Stimulated activated CD8-positive, alpha-beta memory T cell treated with anti-CD3 and anti-CD28 coated beads, Interleukin-4, amount 100 ng/mL, for 1 hour (primary cell): ENCODE measurements around the gene DDN.

Experiments used
- DNase-seq, 2 donors: peaks; one replicate each; pipeline ENCODE4 v3.0.0-alpha.2; 2020; ENCODE audit warnings: low read depth in 2 of 2, low spot score in 1 of 2

The DDN gene

DNA sequence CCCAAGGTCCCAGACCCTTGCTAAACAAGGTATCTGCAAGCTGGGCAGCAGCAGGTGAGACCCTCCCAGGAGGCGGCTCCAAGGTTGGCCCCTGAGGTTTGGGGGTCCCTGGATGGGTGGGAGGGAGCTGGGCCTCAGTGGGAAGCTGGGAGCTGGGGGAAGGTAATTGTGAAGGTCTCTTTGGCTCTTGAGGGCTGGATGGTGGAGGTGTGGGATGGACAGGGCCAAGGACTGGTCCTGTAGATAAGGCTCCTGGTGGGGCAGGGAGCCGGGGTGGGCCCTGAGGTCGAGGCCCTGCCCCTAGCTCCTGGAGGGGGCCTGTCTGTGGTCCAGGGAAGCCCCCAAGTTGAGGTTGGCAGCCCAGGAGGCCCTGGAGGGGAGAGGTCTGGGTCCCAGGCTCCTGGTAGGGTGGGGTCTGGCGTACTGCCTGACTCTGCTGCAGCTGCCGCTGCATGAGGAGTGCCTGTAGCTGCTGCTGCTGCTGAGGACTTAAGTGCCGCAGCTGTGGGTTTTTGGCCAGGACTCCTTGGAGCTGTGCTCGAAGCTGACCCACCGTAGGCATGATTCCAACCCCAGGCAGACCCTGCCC lies 32.5 kb upstream of the DDN start:
- DNase-seq, result no peak

DNA sequence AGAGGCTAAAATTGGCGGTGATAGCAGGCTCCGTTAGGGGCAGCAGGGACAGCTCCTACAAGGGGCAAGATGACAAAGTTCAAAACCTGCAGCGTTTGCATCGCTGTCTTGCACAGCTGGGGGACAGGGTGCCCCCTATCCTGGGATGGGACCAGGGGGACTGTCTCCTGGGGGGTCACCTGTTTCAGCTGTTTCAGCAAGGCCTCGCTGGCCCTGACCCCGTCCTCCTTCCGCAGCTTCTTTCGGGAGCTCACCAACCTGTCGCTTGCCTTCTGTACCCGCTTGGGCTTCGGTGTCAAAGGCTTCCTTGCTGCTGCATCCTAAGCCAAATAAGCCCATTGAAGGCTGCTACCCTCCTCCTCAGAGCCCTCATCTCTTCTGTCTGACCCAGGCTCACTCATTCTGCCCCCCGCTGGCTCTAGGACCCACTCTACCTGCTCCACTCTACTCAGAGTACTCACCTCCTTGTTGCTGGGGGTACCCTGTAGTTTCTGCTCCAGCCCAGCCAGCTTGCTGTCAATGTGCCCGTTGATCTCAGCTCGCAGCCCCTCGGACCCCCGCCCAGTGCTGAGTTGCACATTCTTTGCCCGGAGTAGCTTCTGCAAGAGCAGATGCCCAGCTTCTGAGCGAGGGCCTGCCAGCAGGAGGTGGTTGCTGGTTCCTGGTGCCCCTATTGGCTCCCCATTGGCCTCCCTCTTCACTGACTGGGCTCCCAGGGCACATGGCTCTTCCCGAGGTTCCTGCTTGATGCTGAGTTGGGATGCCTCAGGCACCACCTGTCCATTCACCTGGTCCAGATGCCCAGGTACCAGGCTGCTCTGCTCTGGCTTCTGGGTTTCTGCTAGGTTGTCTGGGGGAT lies 31.8 kb upstream of the DDN start:
- DNase-seq, result no peak

DNA sequence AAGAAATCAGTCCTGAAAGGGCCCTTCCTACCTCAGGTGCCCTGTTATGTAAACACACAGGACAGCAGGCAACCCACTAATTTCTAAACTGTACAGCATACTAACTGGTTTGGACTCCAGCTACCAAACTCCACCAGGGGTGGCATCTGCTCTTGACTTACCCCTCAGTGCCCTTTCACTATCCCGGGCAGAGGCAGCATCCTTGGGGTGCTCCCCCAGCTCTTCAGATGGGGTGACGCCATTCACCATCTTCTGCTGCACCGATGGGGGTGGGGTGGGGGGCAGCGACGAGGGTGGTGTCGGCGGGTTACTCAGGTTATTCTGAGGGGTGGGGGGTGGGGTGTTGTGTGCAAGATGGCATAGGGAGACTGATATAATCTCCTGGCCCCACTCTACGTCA lies 30.9 kb upstream of the DDN start:
- DNase-seq, result no peak

DNA sequence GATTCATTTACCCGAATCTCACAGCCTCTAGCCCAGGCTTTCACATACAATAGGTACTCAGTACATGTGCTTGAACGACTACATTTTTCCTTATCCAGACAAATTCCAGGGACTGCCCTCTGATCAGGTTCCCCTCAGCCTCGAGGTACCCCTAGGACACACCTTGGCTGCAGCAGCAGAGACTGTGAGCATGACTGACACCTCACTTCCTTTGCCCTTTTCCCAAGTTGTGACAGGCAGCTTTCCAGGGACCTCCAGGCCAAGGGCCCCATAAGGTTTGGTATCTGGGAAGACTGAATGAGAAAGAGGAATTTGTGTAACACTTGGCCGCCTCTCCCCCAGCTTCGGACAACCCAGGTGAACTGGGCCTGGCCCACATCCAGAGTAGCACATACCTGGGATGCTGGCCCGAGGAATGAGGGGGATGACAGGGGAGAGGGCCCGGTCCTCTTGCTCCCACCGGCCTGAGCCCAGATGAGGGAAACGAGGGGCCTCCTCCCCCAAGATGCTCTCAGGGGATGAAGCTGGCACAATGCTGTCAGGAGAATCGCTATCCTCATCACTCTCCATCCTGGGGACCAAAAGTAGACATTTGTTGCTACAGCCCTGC lies 29.6 kb upstream of the DDN start:
- DNase-seq, result no peak

DNA sequence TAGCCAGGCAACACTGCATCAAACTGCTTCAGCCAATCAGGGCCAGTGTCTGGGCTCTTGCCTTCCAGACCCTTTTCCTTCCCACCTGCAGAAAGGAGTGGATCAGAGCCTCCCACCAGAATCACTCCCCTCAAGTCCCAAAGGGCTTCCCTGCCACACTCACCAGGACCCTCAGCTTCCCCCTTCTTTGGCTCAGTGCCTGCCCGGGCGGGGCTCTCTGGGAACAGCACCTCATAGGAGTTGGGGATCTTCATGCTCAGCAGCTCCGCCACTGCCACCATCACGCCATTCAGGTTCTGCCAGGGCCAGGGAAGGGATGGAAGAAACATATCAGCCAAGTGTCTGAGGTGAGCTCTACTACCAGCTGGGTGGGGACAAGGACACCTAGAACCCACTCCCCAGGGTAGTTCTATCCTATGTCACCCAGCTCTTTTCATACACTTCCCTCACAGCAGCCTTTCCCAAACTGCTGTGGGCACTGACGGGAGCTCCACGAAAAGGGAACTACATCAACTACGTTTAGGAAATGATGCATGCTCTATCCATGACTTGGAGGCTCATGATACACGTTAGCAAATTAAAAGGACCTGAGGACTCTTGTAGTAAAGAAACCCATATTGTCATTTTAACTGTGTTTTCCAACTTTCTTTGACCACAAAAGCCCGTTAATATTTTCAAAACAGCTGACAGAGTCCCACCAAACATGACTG lies 28.8 kb upstream of the DDN start:
- no peak for DNase-seq

DNA sequence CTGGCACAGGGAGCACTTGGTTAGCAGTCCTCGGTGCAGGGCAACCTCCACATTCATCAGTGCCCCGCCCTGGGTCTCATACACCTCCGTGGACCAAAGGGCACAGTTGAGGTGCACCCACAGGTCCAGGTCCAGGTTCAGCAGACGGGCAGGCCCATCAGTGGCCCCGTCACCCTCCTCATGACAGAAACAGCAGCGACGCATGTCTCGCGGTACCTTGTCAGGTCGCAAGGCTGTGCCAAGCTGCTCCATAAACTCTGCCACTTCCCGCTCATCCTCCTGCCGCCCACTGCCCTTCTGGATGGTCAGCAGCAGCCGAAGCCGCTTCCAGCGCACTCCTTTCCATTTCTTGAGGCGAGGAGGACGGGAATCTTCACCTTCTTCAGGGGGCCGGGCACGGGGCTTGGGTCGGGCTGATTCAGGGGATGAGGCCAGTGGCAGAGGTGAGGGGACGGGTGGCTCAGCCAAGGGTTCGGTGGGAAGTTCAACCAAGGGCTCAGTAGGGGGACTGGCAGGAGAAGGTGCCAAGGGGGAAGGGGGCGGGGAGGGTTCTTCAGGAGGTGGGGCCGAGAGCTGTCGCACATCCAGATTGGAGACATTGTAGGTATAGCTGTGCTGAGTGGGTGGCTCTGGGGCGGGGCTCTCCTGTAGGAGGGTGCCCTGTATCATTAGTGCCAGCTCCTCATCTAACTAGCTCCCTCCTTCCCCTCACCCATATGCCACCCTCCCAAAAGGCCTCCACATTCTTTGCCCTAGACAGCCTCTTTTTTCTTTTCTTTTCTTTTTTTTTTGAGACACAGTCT lies 27.7 kb upstream of the DDN start:
- no peak for DNase-seq

DNA sequence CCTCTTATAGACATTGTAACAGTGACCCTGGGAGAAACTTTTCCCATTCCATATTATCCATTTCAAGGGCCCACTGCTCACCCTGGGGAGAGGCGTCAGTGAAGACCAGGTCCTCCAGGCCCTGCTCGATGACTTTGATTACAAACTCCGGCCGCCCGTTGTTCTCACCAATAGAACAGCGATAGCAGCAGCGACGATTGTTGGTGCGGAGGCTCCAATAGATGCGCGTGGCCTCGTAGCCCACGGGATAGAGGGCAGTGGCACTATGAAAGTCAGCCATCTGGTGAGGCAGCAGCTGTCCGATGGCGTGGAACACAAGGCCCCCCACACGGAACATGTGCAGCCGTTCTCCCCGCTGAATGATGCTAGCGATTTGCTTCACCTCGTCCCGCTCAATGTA lies 26.9 kb upstream of the DDN start:
- no peak for DNase-seq

DNA sequence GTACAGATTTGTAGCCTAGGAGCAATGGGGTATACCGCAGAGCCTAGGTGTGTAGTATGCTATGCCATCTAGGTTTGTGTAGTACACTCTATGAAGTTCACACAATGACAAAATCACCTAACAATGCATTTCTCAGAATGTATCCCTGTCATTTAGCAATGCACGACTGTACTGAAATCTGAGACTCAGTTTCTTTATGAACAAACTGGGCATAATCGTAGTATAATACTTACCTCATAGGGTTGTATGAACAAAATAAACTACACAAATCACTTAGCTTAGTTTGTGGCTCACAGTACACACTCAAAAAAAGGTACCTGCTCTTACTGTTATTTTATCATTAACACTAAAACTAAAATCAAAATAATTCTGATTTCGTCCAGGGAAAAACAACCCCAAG lies 26.3 kb upstream of the DDN start:
- DNase-seq, result no peak

DNA sequence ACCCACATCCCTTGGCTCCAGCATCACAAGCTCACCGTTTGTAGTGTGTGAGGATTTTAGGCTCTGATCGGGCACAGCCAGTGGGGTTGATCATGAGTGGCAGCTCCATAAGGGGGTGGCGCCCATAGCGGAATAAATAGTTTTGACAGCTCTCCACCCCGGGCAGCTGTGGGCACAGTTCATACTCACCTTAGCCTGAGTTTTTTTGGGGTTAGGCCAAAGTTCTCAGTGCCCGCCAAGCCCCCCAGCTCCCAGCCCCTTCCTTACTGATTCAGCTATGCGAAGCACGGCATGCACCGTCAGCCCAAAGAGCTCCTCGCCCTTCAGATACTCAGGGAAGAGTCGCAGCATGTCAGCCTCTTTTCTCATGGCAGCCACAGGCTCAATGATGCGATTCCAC lies 25.4 kb upstream of the DDN start:
- no peak for DNase-seq

DNA sequence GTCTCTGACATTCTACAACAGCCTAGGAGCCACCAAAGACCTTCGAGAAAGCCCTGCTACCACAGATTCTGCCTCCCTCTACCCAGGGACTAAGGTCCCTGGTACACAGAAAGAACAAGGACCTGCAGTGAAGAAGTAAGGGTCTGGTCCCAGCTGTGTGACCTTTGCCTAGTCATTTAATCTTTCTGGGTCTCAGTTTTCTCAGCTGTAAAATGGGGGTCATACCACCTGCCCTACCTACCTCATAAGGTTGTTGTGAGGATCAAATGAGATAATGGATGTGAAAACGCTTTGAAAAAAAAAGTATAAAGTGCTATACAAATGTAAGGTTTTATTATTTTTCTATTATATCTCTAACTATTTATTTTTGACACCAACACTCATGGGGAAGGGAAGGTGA lies 24.6 kb upstream of the DDN start:
- no peak for DNase-seq

DNA sequence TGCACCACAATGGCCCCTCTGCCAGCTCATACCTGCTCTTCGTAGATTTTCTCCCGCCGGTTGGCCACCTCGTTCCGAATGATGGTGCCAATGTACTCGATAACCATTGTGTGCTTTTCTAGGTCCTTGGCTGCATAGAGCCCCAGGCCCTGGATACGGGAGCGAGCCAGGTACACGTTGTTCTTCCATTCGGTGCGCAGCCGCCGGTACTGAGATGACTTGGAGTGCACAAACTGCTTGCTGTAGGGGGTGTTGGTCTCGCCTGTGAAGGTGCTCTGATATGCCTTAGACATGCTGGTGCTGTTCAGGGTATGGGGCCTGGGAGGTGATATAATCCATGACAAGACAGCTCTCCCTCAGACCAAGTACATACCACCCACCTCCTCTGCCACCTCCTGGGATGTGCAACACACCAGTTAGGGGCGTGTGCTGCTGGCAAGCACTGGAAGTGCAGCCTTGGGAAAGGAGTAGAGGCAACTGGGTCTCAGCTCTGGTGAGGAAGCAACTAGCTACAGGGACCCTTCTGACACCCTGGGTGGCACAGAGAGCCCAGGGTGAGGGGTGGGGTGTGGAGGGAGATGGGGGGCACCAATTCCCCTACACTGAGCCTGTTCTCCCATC lies 23.5 kb upstream of the DDN start:
- no peak for DNase-seq

DNA sequence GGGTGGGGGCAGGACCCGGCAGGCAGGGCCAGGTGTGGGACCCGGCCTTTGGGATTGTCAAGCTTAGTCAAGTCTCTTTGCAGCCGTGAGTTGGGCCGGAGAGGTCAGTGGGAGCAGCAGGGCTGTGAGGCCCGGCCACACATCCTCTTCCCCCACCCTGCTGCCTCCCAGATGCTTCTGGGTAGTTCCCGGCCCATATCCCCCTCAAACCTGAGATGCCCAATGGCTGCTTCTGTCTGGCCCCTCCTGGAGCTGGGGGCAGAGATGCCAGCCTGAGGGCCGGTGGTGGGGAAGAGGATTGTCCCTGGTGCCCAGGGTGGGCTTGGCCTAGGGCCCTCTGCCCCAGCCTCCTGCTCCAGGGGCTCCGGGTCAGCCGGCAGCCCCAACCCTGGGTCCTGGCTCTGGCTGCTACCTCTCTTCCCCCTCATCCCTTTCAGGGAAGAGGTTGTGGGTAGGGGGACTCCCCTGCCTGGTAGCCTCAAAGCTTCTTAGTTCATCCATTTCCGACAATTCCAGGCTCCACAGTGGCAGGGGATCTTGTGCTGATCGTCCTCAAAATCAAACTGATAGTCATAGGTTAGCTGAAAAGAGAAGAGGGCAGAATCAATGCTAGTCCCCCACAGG lies 22.2 kb upstream of the DDN start:
- no peak for DNase-seq

DNA sequence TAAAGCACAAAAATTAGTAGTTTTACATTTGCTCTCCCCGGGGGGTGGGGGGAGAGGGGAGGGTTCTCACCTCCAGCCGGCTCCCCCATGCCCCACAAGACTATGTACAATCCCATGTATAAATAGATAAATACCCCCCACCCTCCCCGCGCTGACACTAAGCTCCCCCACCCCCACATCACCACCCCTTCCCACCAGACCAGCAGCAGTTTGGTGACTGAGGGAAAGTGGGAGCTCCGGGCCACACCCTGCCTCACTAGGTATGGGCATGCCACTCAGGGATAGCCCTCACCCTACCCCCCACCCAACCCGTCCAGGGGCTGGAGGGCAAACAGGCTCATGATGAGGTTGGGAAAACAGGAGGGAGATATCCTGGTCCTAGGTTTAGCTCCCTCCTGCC lies 21.3 kb upstream of the DDN start:
- no peak for DNase-seq

DNA sequence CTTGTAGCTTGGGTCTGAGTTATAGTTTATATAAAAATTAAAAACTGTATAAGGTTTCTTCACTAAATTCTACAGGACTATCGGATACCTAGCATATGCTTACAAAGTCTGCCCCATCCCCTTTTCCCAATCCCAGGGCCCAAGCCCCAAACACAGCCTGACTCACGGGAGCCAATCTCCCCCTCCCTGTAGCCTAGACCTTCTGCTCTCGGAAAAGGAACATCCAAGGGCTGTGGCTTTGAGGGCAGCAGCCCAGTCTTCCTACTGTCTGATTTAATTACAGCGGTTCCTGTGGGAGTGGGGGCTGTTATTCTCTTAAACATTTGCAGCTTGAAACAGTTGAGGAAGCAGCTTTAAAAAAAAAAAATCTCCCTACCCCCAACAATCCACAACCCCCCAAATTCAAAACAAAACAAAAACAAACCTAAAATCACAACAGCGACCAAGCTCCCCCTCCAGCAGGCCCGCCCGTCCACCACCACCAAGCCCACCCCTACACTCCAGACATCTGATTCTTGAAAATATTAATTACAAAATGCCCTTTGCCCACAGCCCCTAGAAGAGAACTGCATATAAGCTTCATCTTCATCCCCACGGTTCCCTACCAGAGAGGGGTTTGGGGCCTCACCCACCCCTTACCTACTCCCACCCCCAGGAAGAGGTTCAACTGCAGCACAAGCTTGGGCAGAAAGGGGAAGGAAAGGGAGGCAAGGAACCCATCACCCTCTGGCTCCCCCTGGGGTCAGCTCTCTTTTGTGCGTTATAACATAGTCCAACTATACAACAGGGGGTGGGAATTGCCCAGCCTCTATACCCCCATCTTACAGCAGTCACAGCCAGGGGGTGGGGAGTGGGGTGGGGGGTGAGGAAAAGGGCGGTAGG lies 20.5 kb upstream of the DDN start:
- DNase-seq, result no peak

DNA sequence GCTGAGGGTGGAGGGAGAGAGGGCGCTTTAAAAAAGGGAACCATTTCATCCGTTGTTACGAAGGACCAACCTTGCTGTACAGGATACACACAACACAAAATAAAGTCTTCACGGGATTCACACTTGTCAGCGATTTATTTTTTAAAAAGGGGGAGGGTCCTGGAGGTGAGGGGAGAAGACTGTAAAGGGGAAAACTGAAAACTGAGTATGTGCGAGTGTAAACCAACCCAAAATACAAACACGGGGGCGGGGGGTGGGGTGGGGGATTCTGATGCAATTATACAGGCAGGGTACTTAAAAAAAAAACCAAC lies 19.9 kb upstream of the DDN start:
- DNase-seq, result no peak

DNA sequence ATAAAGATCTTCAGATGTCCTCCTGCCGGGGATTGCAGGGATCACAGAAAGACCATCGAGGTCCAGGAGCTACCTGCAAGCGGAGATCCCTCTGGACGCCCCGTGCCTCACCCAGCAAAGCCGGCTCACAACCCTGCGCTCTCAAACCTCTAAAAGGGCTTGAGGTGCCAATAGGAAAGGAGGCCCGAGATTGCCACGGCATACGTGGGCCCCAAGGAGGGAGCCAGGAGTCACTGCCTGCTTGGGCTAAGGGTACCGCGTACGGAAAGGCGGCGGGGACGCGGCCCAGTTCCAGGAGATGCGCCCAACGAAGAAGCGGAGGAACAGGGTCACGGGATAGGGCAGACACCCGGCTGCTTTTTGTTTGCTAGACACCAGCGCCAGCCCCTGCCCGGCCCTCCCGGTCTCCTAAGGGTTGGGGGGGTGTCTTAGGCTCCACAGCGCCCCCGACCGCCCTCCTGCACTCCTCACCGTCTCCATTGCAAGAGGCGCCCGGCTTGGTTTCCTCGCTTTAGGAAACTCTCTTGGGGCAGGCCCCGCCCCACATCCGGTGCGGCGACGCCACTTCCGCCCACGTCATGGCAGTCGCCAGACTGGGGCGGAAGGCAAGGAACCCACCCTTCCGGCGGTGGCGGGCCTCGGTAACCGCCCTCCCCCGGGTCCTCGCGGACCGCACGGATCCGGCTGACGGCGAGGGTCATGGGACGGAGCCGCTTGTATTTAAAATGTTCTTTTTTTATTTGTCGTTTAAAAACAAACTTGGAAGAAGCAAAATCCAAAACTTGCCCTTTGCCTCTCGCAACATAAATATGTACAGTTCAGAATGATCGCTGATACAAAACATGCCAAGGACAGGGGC lies 19.3 kb upstream of the DDN start, which contains the start of gene PRKAG1:
Gene PRKAG1 (minus strand): TSS at position 516 of the 859 bp plus-strand sequence. CDS start 36 bp downstream, at position 480.
- DNase-seq, result peak; percentile 85 to 94

DNA sequence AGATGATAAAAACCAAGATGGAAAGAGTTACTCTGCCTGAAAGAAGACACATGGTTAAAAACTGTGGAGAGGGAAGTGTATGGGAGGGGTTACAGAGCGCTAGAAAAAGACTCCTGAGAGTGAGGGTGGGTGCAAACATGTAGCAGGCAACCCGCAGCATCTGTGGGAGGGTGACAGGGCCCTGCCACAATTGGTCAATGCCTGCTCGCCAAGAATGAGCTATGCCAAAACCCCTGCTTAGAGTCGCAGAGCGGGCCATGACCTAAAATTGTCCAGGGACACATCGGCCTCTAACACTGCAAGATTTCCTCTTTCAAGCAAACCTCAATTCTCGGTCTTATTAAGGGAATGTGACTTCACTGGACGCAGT lies 18.7 kb upstream of the DDN start:
- DNase-seq, result no peak

DNA sequence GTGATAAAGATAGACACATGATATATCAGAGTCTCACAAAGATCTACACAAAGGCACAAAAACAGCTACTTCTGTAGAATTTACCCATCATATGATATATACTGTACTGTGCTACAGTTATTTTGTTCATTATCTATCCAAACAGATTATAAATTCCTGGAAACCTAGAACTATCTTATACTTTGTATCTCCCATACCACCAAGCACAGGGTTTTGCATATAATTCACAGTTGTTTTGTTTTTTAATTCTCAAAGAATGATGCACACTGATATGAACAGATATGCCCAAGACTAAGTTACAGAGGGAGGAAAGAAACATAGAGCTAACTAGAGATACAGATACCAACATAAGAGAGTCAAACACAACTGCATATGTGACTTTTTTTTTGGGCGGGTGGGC lies 16.0 kb upstream of the DDN start:
- no peak for DNase-seq
